Tibial nerve (tissue), 3 donors: ENCODE results near the gene MAN2A2.

Experiments
- CTCF ChIP-seq, 5 experiments: fragments of 200-600 bp in 3 of 5; fragments of 450-650 bp in 2 of 5; sonication (generic) in 3 of 5; IDR thresholded peaks; one replicate each; pipeline ENCODE4 v1.5.1; 2016 to 2019; ENCODE audit warnings: antibody characterized with exemption in 5 of 5, mild to moderate bottlenecking in 3 of 5, moderate library complexity in 2 of 5
- POLR2A ChIP-seq, 2 donors: fragments of 450-650 bp; IDR thresholded peaks; one replicate each; pipeline ENCODE4 v1.6.1; 2017; ENCODE audit warnings: antibody characterized with exemption in 2 of 2, mild to moderate bottlenecking in 2 of 2, moderate library complexity in 2 of 2

- TF ChIP-seq CTCF (IDR thresholded peaks at IDR 0.05), result no peak
- TF ChIP-seq POLR2A (IDR thresholded peaks at IDR 0.05), result no peak
Measured at GRCh38 chr15:90865702-90866101, 37.4 kb upstream of the MAN2A2 start.
